ENCODE data around the gene USP7.

USP7 gene

GRCh38 chr16:8950580-8951077 is 13.1 kb downstream of the USP7 start:
- no peak for DNase-seq

DNA sequence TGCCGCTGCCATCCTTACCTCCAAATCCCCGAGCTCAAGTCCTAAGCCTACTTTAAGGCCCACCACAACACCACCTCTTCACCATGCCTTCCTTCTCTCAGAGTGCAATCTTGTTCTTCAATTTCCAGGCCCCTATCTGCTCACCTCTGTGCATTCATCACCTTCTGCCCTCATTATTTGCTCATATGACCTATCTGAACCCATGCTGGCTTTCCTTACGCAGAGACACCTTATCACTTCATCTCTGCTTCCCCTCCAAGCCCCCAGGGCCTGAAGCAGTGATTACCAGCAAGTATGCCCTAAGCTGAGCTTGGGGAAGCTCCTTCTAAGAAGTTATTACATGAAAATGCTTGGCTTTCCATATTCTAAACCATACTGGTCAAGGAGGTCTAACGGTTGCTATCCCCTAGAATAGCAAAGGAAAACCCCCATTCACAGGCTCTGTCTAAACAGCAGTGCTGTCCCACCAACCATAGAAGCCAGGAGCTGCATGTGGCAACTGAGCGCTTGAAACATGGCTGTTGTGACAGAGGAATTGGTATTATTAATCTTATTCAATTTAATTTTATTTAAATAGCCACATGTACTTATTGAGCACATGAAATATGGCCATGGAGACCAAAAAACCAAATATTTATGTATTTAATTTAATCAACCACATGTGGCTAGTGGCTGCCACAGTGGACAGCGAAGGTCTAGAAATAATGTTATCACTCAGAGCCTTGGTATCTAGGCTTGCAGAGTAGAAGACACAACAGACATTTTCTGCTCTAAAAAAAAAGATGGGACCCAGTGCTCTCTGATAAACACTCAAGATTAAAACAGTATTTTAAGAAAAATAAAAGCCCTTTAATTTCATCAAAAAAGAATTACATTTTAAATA is 13.9 kb downstream of the USP7 start:
- no peak for DNase-seq

- no peak for DNase-seq
These were observed 14.9 kb downstream of the USP7 start for GRCh38 chr16:8948831-8949230.

DNA sequence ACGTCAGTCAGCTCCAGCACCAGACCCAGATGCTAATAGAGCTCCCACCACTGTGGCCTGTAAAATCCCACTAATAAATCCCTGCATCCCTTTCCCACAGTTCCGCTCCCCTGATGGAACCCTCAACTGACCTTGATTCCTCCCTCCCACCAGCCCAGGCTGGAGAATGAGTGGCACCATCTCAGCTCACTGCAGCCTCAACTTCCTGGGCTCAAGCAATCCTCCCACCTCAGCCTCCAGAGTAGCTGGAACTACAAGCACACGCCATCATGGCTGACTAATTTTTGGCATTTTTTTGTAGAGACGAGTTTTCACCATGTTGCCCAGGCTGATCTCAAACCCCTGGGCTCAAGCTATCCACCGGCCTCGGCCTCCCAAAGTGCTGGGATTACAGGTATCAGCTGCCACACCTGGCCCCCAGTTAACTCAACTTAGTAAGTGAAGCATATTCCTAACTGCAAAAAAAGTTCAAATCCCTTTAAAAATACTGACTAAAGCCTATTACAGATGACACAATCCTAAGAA is 15.6 kb downstream of the USP7 start:
- DNase-seq, result no peak

DNA sequence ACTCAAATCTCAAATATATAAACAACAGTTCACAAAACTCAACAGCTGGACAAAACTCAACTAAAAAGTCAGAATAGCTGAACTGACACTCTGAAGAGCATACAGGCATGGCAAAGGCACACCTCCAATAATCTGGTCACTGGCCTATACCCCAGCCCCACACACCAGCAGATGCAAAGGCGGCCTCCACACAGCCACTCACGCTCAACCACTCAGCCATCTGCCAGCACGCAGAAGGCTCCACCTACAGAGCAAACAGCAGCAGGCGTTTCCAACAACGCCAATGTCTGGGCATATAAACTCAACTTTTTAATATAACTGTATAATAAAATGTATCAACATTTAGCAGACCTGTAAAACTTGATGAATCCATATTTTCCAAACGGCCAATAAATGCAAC is 17.2 kb downstream of the USP7 start:
- DNase-seq, result peak; percentile 19

GRCh38 chr16:8945626-8946296 is 17.9 kb downstream of the USP7 start:
- no peak for DNase-seq

DNA sequence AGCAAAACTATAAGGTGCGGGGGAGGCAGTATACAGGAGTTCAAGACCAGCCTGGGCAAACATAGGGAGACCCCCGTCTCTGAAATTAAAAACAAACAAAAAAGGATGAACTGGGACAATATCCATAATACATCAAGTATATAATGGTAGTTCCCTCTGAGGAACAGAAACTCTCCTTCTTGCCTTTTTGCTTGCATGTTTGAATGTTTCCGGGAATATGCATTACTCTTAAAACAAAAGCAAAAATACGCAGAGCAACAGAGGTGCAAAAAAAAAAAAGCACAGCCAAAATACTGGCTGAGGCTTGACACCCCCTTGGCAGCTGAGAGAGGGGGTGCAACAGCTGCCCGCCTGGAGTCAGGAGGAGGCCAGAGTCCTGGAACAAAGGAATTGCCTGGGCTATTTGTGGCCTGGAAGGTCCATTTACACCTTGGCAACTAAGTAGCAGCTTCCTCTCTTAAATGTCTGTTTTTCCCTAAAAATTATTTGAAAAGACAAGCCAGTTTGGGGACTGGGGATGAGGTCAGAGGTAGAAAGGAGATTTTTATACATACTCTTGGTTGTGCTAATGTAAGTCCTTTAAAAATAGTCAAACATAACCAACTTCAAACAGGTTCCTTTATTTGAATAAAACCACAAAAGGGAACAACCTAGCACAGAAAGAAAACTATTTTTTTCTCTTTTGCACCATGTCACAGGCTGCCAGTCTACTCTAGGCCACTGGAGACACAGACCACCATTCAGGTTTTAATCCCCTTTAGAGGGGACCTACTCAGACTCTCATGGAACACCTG is 19.5 kb downstream of the USP7 start:
- DNase-seq, result no peak

GRCh38 chr16:8943001-8943763 is 20.5 kb downstream of the USP7 start:
- no peak for DNase-seq

GRCh38 chr16:8941718-8942344 is 21.9 kb downstream of the USP7 start:
- no peak for DNase-seq

DNA sequence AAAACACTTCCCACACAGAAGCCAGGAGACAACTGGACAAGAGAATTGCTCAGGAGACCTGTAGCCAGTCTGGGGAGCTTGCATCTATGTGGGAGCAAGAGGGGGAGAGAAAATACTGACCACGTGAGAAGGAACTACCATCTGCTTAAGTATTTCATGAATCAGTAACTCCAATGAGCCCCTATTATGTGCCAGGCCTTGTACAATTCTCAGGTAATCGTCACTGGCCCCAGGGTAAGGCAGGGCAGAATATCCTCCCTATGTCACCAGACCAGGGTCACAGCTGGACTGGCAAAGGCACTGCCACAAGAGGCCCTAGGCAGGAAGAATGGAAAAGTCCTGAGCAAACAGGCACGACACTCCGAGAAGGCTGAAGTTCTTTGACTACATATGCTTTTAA is 25.9 kb downstream of the USP7 start:
- DNase-seq, result no peak

GRCh38 chr16:8936421-8936820 is 27.3 kb downstream of the USP7 start:
- peak; percentile 13 for DNase-seq

GRCh38 chr16:8935989-8936388 is 27.7 kb downstream of the USP7 start:
- no peak for DNase-seq

- no peak for DNase-seq
These were observed 29.1 kb downstream of the USP7 start for GRCh38 chr16:8934601-8935000.

DNA sequence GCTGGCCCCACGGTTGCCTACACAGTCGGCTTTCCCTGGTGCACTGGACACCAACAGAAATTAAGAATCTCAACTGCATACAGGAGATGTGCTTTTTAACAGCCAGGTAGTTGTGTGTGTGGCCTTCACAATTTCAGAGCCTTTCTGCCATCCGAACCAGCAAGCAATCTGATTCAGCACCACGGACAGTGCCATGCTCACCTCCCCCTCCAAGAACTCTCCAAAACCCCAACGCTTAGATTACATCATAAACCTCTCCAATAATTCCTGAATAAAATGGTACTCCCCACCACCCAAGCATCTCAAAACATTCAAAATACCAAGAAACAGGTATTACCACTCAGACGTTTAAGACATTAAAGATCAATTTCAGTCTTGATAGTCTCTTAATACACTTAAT is 31.8 kb downstream of the USP7 start:
- DNase-seq, result no peak

- DNase-seq, result peak; percentile 35
These were observed 34.5 kb downstream of the USP7 start for GRCh38 chr16:8929086-8929748.

DNA sequence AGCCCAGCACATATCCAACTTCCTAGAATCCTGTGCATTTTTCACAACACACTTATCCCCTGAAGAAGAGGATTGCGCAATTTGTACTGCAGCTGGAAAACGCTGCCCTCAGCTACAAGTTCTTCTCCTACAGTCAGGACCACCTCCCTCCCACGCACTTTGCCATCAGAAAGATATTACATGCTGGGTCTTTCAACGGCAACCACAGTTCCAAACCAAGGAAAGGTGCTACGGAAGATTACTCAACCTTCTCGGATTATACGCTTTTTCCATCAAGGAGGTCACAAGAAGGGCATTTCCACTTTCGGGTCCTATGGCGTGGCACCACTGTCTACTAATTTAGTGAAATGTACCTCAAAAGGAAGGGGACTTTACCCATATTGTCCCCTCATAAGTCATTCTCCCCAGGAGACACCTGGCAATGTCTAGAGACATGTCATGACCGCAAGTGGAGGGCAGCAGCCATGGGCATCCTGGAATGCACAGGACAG is 35.2 kb downstream of the USP7 start:
- no peak for DNase-seq

DNA sequence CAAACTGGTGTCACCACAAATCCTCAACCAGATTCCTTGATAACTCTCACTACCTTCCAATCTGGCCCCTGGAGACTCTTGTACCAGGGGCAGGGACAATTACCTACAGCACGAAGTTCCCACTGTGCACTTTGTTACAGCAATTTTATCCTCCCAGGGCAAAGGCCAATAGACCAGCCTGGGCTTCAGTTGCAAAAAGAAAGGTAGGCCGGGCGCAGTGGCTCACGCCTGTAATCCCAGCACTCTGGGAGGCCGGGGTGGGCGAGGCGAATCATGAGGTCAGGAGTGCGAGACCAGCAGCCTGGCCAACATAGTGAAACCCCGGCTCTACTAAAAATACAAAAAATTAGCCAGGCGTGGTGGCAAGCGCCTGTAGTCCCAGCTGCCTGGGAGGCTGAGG is 36.9 kb downstream of the USP7 start:
- no peak for DNase-seq

DNA sequence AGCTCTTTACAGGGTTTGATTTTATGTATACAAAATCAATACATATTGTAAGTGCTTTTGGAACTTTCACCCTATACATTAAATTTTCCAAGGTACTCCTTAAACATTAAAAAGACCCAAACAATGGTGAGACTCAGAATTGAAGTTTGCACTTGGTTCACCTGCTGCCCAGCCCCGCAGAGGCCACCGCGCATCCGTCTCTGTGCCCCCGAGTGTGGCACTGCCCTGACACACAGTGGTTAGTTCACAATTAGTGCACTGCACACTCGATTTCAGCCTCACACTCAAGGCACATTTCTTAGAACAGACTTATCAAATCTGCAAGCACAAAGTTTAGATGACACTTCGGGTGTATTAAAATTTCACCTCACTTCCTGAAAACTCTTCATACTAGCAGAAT is 38.3 kb downstream of the USP7 start:
- DNase-seq, result no peak

GRCh38 chr16:8924214-8924613 is 39.5 kb downstream of the USP7 start:
- no peak for DNase-seq

- DNase-seq, result no peak
These were observed 40.5 kb downstream of the USP7 start for GRCh38 chr16:8923199-8923598.

DNA sequence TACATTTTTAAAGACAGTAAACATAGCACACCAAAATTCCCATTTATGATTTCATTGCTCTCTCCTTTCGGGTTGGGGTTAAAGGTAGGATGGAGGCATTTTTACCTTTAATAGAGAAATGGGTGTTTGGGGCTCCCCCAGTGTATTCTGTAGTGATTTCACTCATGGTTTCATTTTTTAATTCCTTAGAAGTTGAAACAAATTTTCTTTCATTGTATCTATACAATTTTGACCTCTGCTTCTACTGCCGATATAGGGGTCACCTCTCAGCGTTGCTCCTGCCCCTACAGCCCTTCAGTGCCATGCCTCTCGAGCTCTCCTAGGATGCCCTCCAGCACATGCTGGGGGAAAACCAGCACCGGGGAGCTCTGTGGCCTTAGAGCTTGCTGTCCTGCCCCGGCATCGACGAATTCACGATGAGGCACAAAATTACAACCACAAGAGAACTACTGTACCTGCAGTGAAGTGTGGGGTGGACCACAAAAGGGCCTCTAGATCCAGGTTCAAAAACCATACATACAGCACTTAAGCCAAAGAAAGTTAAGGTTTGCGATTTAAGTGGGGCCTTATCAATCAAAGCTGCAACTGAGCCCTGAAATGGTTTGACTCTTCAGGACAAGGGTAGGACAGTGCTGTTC is 42.2 kb downstream of the USP7 start:
- no peak for DNase-seq
